ENCODE results near the gene ACADVL. TPM values are rescaled to one million over a fixed set of nuclear protein-coding genes. Genes with fewer than 3 reads are reported as not detected.

ACADVL gene
- polyA plus RNA-seq, 1 of the 3 experiments (the other 2 are of a cell fraction) = 635 TPM

GRCh38 chr17:7236808-7237207, 17.1 kb downstream of the ACADVL start:
- peaks cover 54% of the 10 kb centered on the region for H3F3A ChIP-seq (replicated peaks; ENCODE audit: insufficient read depth)
- H3K9me2 ChIP-seq = no peaks in the 10 kb centered on the region
- TF ChIP-seq IRF3 (IDR thresholded peaks at IDR 0.05; ENCODE audit: low read depth, low read length) (no peak), POLR2AphosphoS5 (IDR thresholded peaks at IDR 0.05; ENCODE audit: low read depth, low read length) (no peak), SIN3A (IDR thresholded peaks at IDR 0.05; ENCODE audit: borderline replicate concordance, low read depth, low read length) (no peak), GABPA (IDR thresholded peaks at IDR 0.05; ENCODE audit: low read depth) (no peak), USF1 (IDR thresholded peaks at IDR 0.05; ENCODE audit: borderline replicate concordance, low read depth) (no peak), RXRA (IDR thresholded peaks at IDR 0.05; ENCODE audit: borderline replicate concordance, low read depth) (no peak), NRF1 (IDR thresholded peaks at IDR 0.05; ENCODE audit: low read depth, low read length) (no peak), MEF2A (IDR thresholded peaks at IDR 0.05; ENCODE audit: borderline replicate concordance, low read depth) (no peak), REST (IDR thresholded peaks at IDR 0.05; ENCODE audit: low read depth, low read length) (no peak), EZH2phosphoT487 (IDR thresholded peaks at IDR 0.05; ENCODE audit: borderline replicate concordance, low read depth) (no peak), RAD21 (IDR thresholded peaks at IDR 0.05; ENCODE audit: low read length) (no peak), CTCF (IDR thresholded peaks at IDR 0.05) (no peak), CHD2 (IDR thresholded peaks at IDR 0.05; ENCODE audit: low read length, partially characterized antibody) (no peak), PBX3 (IDR thresholded peaks at IDR 0.05) (no peak)
- no peaks in the 10 kb centered on the region for H3K27me3 ChIP-seq (ENCODE audit: insufficient read depth)
- peak overlapping the region in 1 of 2 experiments; percentile 75; a peak in 3 of 4 replicates for H3K27ac ChIP-seq (ENCODE audit: low read depth in 2 of 2, low read length in 1 of 2)
- H3K4me1 ChIP-seq (ENCODE audit: control insufficient read depth in 1 of 2, insufficient read depth in 2 of 2, low read depth in 1 of 2, low read length in 1 of 2) = peaks cover 45% of the 10 kb centered on the region in 2 experiments
- H3K36me3 ChIP-seq (replicated peaks in 1 of 2; ENCODE audit: control insufficient read depth in 1 of 2, insufficient read depth in 2 of 2, low read length in 1 of 2) = peaks cover 33 to 40% of the 10 kb centered on the region in 2 experiments
- peaks cover 16% of the 10 kb centered on the region for H4K20me1 ChIP-seq (ENCODE audit: insufficient read depth)
- H2AFZ ChIP-seq (ENCODE audit: low read depth) = no peak overlapping the region
- H3K9ac ChIP-seq = no peak overlapping the region
- H3K79me2 ChIP-seq (ENCODE audit: insufficient read depth) = peaks cover 89% of the 10 kb centered on the region
- ChIA-PET CTCF (interaction anchor here (1.1 to 5.3 kb wide), 7 partner anchors 16 to 192 kb away, joined by 3 to 37 read pairs (median 4); partner anchors contain the start of genes ACADVL, DLG4 and NEURL4), POLR2A (no interaction called here)
- no peak for DNase-seq
- WGBS (ENCODE audit: low lambda C conversion rate) = 87% methylated on average over 6 of the region's 6 CpGs
- peak overlapping the region; percentile 84 for H3K4me2 ChIP-seq
- H3K9me3 ChIP-seq = no peaks in the 10 kb centered on the region
- peak overlapping the region; percentile 88 to 99; a peak in 2 of 4 replicates for H3K4me3 ChIP-seq (ENCODE audit: low read depth in 2 of 2, low read length in 1 of 2)
